Gastroesophageal sphincter (tissue), 4 donors: ENCODE measurements around the gene LEMD2. TPM values are rescaled to one million over a fixed set of nuclear protein-coding genes. Genes with fewer than 3 reads are reported as not detected.

Experiments used
- ATAC-seq: fragments of 150-250 bp; one replicate; pipeline ENCODE4 v1.9.1; 2016; ENCODE audit warnings: mild to moderate bottlenecking, moderate library complexity
- H3K27ac ChIP-seq, 4 donors: fragments of 200-600 bp; sonication (generic) in 3 of 4; 1 replicate in 3 of 4; 2 replicates in 1 of 4; pipeline ENCODE4 v1.5.1; 2016 to 2019
- H3K27me3 ChIP-seq: fragments of 200-600 bp; sonication (generic); one replicate; pipeline ENCODE4 v1.5.1; 2019
- H3K36me3 ChIP-seq, 2 donors: fragments of 200-600 bp; sonication (generic); one replicate each; pipeline ENCODE4 v1.5.1; 2019; ENCODE audit warnings: control low read depth in 1 of 2
- H3K4me1 ChIP-seq, 3 donors: fragments of 200-600 bp; sonication (generic); 1 replicate in 2 of 3; 2 replicates in 1 of 3; pipeline ENCODE4 v1.5.1; 2016 to 2019; ENCODE audit warnings: control low read depth in 2 of 3
- H3K4me3 ChIP-seq, 2 donors: fragments of 200-600 bp; sonication (generic); one replicate each; pipeline ENCODE4 v1.5.1; 2019; ENCODE audit warnings: mild to moderate bottlenecking in 1 of 2, moderate library complexity in 1 of 2
- H3K9me3 ChIP-seq, 3 donors: fragments of 200-600 bp; sonication (generic); one replicate each; pipeline ENCODE4 v1.5.1; 2017 to 2019; ENCODE audit warnings: control low read depth in 2 of 3
- CTCF ChIP-seq, 4 experiments: fragments of 200-600 bp in 2 of 4; fragments of 450-650 bp in 2 of 4; sonication (generic) in 1 of 4; IDR thresholded peaks; one replicate each; pipeline ENCODE4 v1.5.1; 2017 to 2019; ENCODE audit warnings: antibody characterized with exemption in 4 of 4, mild to moderate bottlenecking in 2 of 4, moderate library complexity in 2 of 4
- EP300 ChIP-seq: sonication (generic); formaldehyde crosslinking; IDR thresholded peaks from one replicate; pipeline ENCODE4 v1.6.1; 2017; ENCODE audit warnings: antibody characterized with exemption, mild to moderate bottlenecking
- POLR2A ChIP-seq, 2 donors: fragments of 450-650 bp; IDR thresholded peaks; one replicate each; pipeline ENCODE4 v1.6.1; 2017; ENCODE audit warnings: antibody characterized with exemption in 2 of 2, mild to moderate bottlenecking in 2 of 2, moderate library complexity in 1 of 2
- POLR2AphosphoS5 ChIP-seq: sonication (generic); formaldehyde crosslinking; IDR thresholded peaks from one replicate; pipeline ENCODE4 v1.6.1; 2017; ENCODE audit warnings: antibody characterized with exemption
- WGBS, 2 donors: methylation state at CpG; one replicate each; pipeline ENCODE4 v1.1.5; 2018; ENCODE audit warnings: low coverage in 1 of 2; 5-methylcytosine and 5-hydroxymethylcytosine counted together
- total RNA-seq, 4 donors: library from RNA; depleted of rRNA; stranded (reverse); fragments of >200 nt; gene quantifications; one replicate each; pipeline ENCODE4 v1.1.0, GENCODE V29; 2016

LEMD2 gene
- total RNA-seq, 4 donors from 2014 or later, result 47.3 to 50.9 (median 49.9) TPM

DNA sequence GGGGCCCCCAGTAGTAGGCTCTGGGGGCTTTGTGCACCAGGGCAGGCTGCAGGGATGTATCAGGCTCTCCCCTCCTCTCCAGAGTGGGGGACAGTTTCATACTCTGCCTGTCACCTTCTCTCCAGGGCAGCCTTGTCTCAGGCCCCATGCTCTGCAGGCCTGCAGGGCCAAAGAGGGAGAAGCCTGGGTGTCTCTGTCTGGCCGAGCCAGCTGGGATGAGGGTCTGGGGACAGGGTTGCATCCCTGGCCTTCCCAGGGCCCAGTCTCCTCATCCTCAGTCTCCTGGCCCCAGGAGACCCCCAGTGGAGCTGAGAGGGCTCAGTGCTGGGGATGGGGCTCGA, 27.4 kb downstream of the LEMD2 start:
- peaks cover 17% of the 10 kb centered on the region for H3K27me3 ChIP-seq
- no peak overlapping the region for H3K4me3 ChIP-seq
- WGBS, 2 donors, result no CpG with 5 or more reads among the region's 2 CpGs
- no peak overlapping the region for H3K27ac ChIP-seq
- H3K4me1 ChIP-seq, result peaks cover 0 to 7% (median 0%) of the 10 kb centered on the region in 3 donors
- H3K9me3 ChIP-seq, result no peaks in the 10 kb centered on the region
- no peaks in the 10 kb centered on the region for H3K36me3 ChIP-seq
- no peak for ATAC-seq
- TF ChIP-seq POLR2AphosphoS5, result no peak
- no peak for TF ChIP-seq EP300
- no peak for TF ChIP-seq CTCF (IDR thresholded peaks at IDR 0.05)
- no peak for TF ChIP-seq POLR2A (IDR thresholded peaks at IDR 0.05)

- no peak overlapping the region for H3K4me3 ChIP-seq
- H3K27ac ChIP-seq, result no peak overlapping the region
- no peak for ATAC-seq
- TF ChIP-seq POLR2AphosphoS5 (no peak), CTCF (IDR thresholded peaks at IDR 0.05) (no peak), EP300 (no peak), POLR2A (IDR thresholded peaks at IDR 0.05) (no peak)
- peaks cover 0 to 7% (median 0%) of the 10 kb centered on the region in 3 donors for H3K4me1 ChIP-seq
- no peaks in the 10 kb centered on the region for H3K36me3 ChIP-seq
- 60 to 86% methylated on average over 1 to 7 of the region's 9 CpGs for WGBS, 2 donors
- peaks cover 6% of the 10 kb centered on the region for H3K27me3 ChIP-seq
- H3K9me3 ChIP-seq, result no peaks in the 10 kb centered on the region
Observed at GRCh38 chr6:33759887-33760629, 28.9 kb downstream of the LEMD2 start.

DNA sequence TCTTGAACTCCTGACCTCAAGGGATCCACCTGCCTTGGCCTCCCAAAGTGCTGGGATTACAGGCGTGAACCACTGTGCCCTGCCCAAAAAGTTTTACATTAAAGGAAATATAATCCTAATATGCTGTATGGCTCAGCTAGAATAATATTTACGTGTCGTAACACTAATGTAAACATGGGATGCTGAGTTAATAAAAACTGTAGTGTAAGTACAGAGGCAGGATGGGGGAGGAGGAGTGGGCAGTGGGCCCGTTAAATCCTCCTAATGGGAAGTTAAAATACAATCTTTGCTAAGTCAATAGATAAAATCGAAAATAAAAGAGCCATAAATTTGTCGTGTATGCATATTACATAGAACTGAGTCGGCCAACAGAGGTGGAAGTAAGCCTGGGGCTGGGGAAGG, 30.1 kb downstream of the LEMD2 start:
- no peak overlapping the region for H3K4me3 ChIP-seq
- WGBS, 2 donors, result 39 to 47% methylated on average over 6 to 7 of the region's 7 CpGs
- ATAC-seq, result no peak
- H3K27me3 ChIP-seq, result peaks cover 16% of the 10 kb centered on the region
- H3K4me1 ChIP-seq, result peaks cover 0 to 7% (median 0%) of the 10 kb centered on the region in 3 donors
- no peaks in the 10 kb centered on the region for H3K9me3 ChIP-seq
- H3K27ac ChIP-seq, result no peak overlapping the region
- H3K36me3 ChIP-seq, result no peaks in the 10 kb centered on the region
- no peak for TF ChIP-seq EP300
- TF ChIP-seq POLR2A (IDR thresholded peaks at IDR 0.05), result no peak
- no peak for TF ChIP-seq POLR2AphosphoS5
- no peak for TF ChIP-seq CTCF (IDR thresholded peaks at IDR 0.05)

DNA sequence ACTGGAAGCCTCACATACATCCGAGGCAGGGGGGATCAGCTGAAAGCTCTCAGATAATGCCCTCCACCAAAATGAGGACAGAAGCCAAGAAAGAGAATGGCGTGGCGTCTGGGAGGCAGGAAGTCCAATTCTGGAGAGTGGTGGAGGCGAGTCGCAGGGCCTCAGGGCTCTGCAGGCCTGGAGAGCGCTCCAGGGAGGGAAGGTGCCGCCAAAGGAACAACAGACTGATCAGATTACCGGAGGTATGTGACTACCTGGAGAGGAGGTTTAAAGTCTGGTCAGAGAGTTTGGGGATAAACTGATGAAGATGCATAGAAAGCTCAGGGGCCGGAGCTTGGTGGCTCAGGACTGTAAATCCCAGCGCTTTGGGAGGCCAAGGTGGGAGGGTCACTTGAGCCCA, 31.0 kb downstream of the LEMD2 start:
- no peaks in the 10 kb centered on the region for H3K36me3 ChIP-seq
- no peaks in the 10 kb centered on the region for H3K9me3 ChIP-seq
- TF ChIP-seq POLR2A (IDR thresholded peaks at IDR 0.05), result no peak
- TF ChIP-seq CTCF (IDR thresholded peaks at IDR 0.05), result no peak
- TF ChIP-seq POLR2AphosphoS5, result no peak
- no peak for TF ChIP-seq EP300
- H3K27me3 ChIP-seq, result peaks cover 16% of the 10 kb centered on the region
- WGBS, 2 donors, result 82% methylated on average over 9 of the region's 10 CpGs; no CpG with 5 or more reads in 1 of the 2 donors
- H3K4me3 ChIP-seq, result no peak overlapping the region
- no peak overlapping the region for H3K27ac ChIP-seq
- no peak for ATAC-seq
- peaks cover 0 to 7% (median 0%) of the 10 kb centered on the region in 3 donors for H3K4me1 ChIP-seq

DNA sequence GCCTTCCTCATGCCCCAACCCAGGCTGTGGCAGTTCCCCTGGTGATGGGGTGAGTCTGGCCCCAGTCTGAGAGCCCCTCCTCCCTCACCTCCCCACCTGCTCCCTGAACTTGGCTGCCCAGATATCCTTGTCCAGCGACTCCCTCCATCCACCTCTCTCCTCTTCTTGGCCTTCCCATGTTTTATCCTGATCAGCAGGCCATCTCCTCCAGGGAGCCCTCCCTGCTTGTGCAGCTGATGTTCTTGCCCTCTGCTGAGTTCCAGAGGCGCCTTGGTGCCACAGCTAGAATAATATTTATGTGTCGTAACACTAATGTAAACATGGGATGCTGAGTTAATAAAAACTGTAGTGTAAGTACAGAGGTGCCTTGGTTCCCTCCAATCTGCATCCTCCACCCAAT, 31.8 kb downstream of the LEMD2 start:
- WGBS, 2 donors, result 56 to 70% methylated on average over 3 of the region's 3 CpGs
- no peaks in the 10 kb centered on the region for H3K9me3 ChIP-seq
- H3K36me3 ChIP-seq, result no peaks in the 10 kb centered on the region
- H3K4me3 ChIP-seq, result no peak overlapping the region
- H3K27ac ChIP-seq, result no peak overlapping the region
- H3K4me1 ChIP-seq, result peaks cover 0 to 7% (median 0%) of the 10 kb centered on the region in 3 donors
- no peak for ATAC-seq
- peaks cover 14% of the 10 kb centered on the region for H3K27me3 ChIP-seq
- TF ChIP-seq CTCF (IDR thresholded peaks at IDR 0.05) (no peak), EP300 (no peak), POLR2AphosphoS5 (no peak), POLR2A (IDR thresholded peaks at IDR 0.05) (no peak)
